Neutrophil (primary cell): Measurements from ENCODE around the gene SLC25A26.

Experiments used
- H3K27ac ChIP-seq: fragments of 200-600 bp; sonication (generic); 2 replicates; pipeline ENCODE4 v1.5.1; 2016; ENCODE audit warnings: mild to moderate bottlenecking, moderate library complexity
- H3K27me3 ChIP-seq: fragments of 200-600 bp; sonication (generic); 2 replicates; pipeline ENCODE4 v1.6.0; 2016; ENCODE audit warnings: mild to moderate bottlenecking
- H3K36me3 ChIP-seq: fragments of 200-600 bp; sonication (generic); 2 replicates; pipeline ENCODE4 v1.5.1; 2017
- H3K4me1 ChIP-seq, 2 experiments: fragments of 200-600 bp in 1 of 2; sonication (generic) in 1 of 2; 1 replicate in 1 of 2; 2 replicates in 1 of 2; pipeline versions ENCODE4 v1.5.1 to v1.6.1; 2013 to 2016; ENCODE audit warnings: low read depth in 1 of 2, low read length in 1 of 2, mild to moderate bottlenecking in 1 of 2, moderate library complexity in 1 of 2; ENCODE audit not compliant: control insufficient read depth in 1 of 2, insufficient read depth in 1 of 2
- H3K4me3 ChIP-seq, 2 experiments: fragments of 200-600 bp in 1 of 2; sonication (generic) in 1 of 2; 1 replicate in 1 of 2; 2 replicates in 1 of 2; pipeline ENCODE4 v1.5.1; 2013 to 2016; ENCODE audit warnings: low read depth in 1 of 2, low read length in 1 of 2, mild to moderate bottlenecking in 1 of 2, moderate library complexity in 1 of 2
- H3K9me3 ChIP-seq: fragments of 200-600 bp; sonication (generic); 2 replicates; pipeline ENCODE4 v1.5.1; 2016
- CTCF ChIP-seq: fragments of 200-600 bp; sonication (generic); IDR thresholded peaks from 2 replicates; pipeline ENCODE4 v1.5.1; 2016; ENCODE audit warnings: antibody characterized with exemption

SLC25A26 gene, protein sequence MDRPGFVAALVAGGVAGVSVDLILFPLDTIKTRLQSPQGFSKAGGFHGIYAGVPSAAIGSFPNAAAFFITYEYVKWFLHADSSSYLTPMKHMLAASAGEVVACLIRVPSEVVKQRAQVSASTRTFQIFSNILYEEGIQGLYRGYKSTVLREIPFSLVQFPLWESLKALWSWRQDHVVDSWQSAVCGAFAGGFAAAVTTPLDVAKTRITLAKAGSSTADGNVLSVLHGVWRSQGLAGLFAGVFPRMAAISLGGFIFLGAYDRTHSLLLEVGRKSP

DNA sequence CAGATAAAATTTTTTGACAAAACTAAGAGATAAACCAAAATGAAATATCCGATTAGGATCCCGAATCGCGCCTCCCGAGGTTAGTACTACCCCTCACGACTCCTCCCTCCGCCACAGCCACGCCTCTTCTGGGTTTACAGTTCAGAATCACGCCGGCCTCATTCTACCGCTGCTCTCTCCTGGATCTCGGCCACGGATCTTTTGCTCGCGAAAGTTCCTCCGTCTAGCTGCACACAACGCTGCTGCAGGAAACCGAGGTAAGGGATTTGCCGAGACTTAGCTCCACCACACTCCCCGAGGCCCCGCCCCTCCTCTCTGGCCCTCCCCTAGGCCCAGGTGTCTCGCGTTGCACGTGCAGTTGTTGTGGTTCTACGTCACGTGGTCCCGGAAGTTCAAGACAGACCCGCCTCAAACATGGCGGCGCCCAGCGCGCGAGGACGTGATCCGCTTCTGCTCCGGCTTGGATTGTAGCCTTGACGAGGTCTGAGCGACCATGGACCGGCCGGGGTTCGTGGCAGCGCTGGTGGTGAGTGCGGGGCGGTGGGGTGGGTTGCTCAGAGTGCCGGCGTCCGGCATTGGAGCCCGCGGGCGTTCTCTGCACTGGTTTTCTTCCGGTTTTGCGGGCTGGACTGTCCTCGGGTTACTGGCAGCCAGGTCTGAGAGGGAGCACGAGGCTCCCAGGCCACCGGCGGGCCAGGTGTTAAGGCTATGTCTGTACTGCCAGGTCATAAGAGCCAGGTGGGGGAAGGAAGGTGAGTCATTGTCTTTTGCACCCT lies at the start of gene SLC25A26:
Gene SLC25A26, plus strand, starts transcription at position 400 of the 776 bp plus-strand sequence. Its CDS starts 94 bp downstream, at position 494.
- Histone ChIP-seq H3K27me3 (peaks cover 36% of the 10 kb centered on the region), H3K9me3 (no peaks in the 10 kb centered on the region), H3K4me3 (peak within 1 kb of the TSS; percentile 63 to 70), H3K27ac (peak within 1 kb of the TSS; percentile 59), H3K36me3 (no peaks in the 10 kb centered on the region), H3K4me1 (peaks cover 6 to 12% of the 10 kb centered on the region in 2 experiments)
- TF ChIP-seq CTCF = no peak

- no peaks in the 10 kb centered on the region for H3K36me3 ChIP-seq
- no peaks in the 10 kb centered on the region for H3K27me3 ChIP-seq
- no peaks in the 10 kb centered on the region for H3K9me3 ChIP-seq
- H3K27ac ChIP-seq = no peak overlapping the region
- no peak overlapping the region for H3K4me3 ChIP-seq
- no peaks in the 10 kb centered on the region for H3K4me1 ChIP-seq
- TF ChIP-seq CTCF = no peak
Measured at GRCh38 chr3:66172394-66172793, 48.4 kb upstream of the SLC25A26 start.

DNA sequence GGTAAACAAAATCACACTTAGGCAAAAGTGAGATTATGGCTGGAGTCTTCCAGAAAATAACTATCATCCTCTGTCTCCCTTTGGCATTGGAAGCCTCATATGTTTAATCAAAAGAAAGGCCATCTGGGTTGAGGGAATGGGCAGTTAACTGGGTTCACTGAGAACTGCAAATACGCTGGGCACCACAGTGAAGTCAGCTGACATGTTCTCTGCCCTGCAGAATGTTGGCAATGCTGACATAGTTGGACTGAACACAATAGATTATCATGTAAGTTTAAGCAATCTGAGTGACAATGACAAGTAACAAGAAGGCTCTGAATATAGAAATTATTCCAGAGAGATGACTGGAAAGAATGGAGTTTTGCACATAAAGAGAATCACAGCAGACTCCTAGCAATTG lies 43.8 kb upstream of the SLC25A26 start:
- H3K4me1 ChIP-seq = no peaks in the 10 kb centered on the region
- no peak for TF ChIP-seq CTCF
- H3K36me3 ChIP-seq = no peaks in the 10 kb centered on the region
- no peak overlapping the region for H3K4me3 ChIP-seq
- no peak overlapping the region for H3K27ac ChIP-seq
- H3K9me3 ChIP-seq = no peaks in the 10 kb centered on the region
- H3K27me3 ChIP-seq = no peaks in the 10 kb centered on the region

- Histone ChIP-seq H3K4me3 (no peak overlapping the region), H3K27me3 (no peaks in the 10 kb centered on the region), H3K9me3 (no peaks in the 10 kb centered on the region), H3K4me1 (no peaks in the 10 kb centered on the region), H3K36me3 (no peaks in the 10 kb centered on the region), H3K27ac (no peak overlapping the region)
- TF ChIP-seq CTCF = no peak
Measured at GRCh38 chr3:66178206-66178605, 42.6 kb upstream of the SLC25A26 start.

GRCh38 chr3:66179793-66180192 lies 41.0 kb upstream of the SLC25A26 start:
- Histone ChIP-seq H3K4me3 (no peak overlapping the region), H3K36me3 (no peaks in the 10 kb centered on the region), H3K4me1 (no peaks in the 10 kb centered on the region), H3K27me3 (no peaks in the 10 kb centered on the region), H3K27ac (no peak overlapping the region), H3K9me3 (no peaks in the 10 kb centered on the region)
- no peak for TF ChIP-seq CTCF
